ENCODE data around the gene GKN2.

DNA sequence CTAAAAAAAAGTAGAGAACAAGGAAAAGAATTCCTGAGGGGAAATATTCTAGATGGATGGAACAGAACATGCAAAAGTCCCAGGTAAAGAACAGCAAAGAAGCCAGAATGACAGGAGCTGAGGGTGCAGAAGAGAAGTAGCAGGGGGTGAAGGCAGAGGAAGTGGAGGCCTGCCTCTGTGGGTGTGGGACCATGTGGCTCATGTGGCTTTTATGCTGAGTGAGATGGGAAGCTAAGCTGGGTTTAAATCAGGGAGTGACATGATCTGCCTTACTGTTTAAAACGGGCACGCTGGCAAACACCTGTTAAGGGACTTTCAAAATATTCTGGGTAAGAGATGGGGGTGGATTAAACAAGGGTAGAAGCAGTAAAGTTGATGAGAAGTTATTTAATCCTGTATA, 40.0 kb downstream of the GKN2 start:
- TF ChIP-seq ZNF324 (tag by site-specific recombination; IDR thresholded peaks at IDR 0.05) = no peak
- TF ChIP-seq, protein P1, sequence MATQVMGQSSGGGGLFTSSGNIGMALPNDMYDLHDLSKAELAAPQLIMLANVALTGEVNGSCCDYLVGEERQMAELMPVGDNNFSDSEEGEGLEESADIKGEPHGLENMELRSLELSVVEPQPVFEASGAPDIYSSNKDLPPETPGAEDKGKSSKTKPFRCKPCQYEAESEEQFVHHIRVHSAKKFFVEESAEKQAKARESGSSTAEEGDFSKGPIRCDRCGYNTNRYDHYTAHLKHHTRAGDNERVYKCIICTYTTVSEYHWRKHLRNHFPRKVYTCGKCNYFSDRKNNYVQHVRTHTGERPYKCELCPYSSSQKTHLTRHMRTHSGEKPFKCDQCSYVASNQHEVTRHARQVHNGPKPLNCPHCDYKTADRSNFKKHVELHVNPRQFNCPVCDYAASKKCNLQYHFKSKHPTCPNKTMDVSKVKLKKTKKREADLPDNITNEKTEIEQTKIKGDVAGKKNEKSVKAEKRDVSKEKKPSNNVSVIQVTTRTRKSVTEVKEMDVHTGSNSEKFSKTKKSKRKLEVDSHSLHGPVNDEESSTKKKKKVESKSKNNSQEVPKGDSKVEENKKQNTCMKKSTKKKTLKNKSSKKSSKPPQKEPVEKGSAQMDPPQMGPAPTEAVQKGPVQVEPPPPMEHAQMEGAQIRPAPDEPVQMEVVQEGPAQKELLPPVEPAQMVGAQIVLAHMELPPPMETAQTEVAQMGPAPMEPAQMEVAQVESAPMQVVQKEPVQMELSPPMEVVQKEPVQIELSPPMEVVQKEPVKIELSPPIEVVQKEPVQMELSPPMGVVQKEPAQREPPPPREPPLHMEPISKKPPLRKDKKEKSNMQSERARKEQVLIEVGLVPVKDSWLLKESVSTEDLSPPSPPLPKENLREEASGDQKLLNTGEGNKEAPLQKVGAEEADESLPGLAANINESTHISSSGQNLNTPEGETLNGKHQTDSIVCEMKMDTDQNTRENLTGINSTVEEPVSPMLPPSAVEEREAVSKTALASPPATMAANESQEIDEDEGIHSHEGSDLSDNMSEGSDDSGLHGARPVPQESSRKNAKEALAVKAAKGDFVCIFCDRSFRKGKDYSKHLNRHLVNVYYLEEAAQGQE (tag by site-specific recombination; IDR thresholded peaks at IDR 0.05) = no peak
- TF ChIP-seq, protein P2, sequence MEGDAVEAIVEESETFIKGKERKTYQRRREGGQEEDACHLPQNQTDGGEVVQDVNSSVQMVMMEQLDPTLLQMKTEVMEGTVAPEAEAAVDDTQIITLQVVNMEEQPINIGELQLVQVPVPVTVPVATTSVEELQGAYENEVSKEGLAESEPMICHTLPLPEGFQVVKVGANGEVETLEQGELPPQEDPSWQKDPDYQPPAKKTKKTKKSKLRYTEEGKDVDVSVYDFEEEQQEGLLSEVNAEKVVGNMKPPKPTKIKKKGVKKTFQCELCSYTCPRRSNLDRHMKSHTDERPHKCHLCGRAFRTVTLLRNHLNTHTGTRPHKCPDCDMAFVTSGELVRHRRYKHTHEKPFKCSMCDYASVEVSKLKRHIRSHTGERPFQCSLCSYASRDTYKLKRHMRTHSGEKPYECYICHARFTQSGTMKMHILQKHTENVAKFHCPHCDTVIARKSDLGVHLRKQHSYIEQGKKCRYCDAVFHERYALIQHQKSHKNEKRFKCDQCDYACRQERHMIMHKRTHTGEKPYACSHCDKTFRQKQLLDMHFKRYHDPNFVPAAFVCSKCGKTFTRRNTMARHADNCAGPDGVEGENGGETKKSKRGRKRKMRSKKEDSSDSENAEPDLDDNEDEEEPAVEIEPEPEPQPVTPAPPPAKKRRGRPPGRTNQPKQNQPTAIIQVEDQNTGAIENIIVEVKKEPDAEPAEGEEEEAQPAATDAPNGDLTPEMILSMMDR (tag by site-specific recombination; IDR thresholded peaks at IDR 0.05) = no peak
- TF ChIP-seq ZNF221 (tag by site-specific recombination; IDR thresholded peaks at IDR 0.05; ENCODE audit: borderline replicate concordance) = no peak
- TF ChIP-seq KLF9 (tag by site-specific recombination; IDR thresholded peaks at IDR 0.05; ENCODE audit: low read depth) = no peak
- no peak for TF ChIP-seq ZFP37 (tag by site-specific recombination; IDR thresholded peaks at IDR 0.05)
- no peak for TF ChIP-seq ZNF654 (tag by site-specific recombination; IDR thresholded peaks at IDR 0.05; ENCODE audit: low read depth)
- TF ChIP-seq ZNF292 (tag by site-specific recombination; IDR thresholded peaks at IDR 0.05; ENCODE audit: borderline replicate concordance, low read depth) = no peak
- TF ChIP-seq, protein P3, sequence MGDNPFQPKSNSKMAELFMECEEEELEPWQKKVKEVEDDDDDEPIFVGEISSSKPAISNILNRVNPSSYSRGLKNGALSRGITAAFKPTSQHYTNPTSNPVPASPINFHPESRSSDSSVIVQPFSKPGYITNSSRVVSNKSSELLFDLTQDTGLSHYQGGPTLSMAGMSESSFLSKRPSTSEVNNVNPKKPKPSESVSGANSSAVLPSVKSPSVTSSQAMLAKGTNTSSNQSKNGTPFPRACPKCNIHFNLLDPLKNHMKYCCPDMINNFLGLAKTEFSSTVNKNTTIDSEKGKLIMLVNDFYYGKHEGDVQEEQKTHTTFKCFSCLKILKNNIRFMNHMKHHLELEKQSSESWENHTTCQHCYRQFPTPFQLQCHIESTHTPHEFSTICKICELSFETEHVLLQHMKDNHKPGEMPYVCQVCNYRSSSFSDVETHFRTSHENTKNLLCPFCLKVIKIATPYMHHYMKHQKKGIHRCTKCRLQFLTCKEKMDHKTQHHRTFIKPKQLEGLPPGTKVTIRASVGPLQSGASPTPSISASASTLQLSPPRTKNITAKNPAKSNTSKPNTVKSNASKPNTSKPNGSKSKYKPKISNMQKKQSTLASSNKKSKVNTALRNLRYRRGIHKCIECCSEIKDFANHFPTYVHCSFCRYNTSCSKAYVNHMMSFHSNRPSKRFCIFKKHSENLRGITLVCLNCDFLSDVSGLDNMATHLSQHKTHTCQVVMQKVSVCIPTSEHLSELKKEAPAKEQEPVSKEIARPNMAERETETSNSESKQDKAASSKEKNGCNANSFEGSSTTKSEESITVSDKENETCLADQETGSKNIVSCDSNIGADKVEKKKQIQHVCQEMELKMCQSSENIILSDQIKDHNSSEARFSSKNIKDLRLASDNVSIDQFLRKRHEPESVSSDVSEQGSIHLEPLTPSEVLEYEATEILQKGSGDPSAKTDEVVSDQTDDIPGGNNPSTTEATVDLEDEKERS (tag by site-specific recombination; IDR thresholded peaks at IDR 0.05) = no peak
- TF ChIP-seq, protein P4, sequence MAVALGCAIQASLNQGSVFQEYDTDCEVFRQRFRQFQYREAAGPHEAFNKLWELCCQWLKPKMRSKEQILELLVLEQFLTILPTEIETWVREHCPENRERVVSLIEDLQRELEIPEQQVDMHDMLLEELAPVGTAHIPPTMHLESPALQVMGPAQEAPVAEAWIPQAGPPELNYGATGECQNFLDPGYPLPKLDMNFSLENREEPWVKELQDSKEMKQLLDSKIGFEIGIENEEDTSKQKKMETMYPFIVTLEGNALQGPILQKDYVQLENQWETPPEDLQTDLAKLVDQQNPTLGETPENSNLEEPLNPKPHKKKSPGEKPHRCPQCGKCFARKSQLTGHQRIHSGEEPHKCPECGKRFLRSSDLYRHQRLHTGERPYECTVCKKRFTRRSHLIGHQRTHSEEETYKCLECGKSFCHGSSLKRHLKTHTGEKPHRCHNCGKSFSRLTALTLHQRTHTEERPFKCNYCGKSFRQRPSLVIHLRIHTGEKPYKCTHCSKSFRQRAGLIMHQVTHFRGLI (tag by site-specific recombination; IDR thresholded peaks at IDR 0.05) = no peak
- TF ChIP-seq ZFP69B (tag by site-specific recombination; IDR thresholded peaks at IDR 0.05) = no peak
